Activated T-helper 2 cell treated with anti-CD3 and anti-CD28 coated beads, Interferon-gamma antibody, Interleukin-2, Interleukin-4, amounts not matched to agents 10 μg/mL and 5 μg/mL and 100 μg/mL, durations not matched to agents 14 hours and 24 hours and 36 hours (primary cell): ENCODE data around the gene EXOG. TPM values are rescaled to one million over a fixed set of nuclear protein-coding genes. Genes with fewer than 3 reads are reported as not detected.

Experiments used
- DNase-seq: peaks from one replicate; pipeline ENCODE4 v3.0.0; 2021; ENCODE audit warnings: low spot score
- H3K27ac Mint-ChIP-seq: one replicate; pipeline ENCODE4 v1.8.0; 2021; ENCODE audit warnings: mixed read lengths
- H3K27me3 Mint-ChIP-seq: one replicate; pipeline ENCODE4 v1.8.0; 2021; ENCODE audit warnings: low read depth, mixed read lengths
- H3K36me3 Mint-ChIP-seq: one replicate; pipeline ENCODE4 v1.8.0; 2021; ENCODE audit warnings: low read depth, mixed read lengths
- H3K4me1 Mint-ChIP-seq: one replicate; pipeline ENCODE4 v1.8.0; 2021; ENCODE audit warnings: low read depth, mixed read lengths
- H3K4me3 Mint-ChIP-seq: one replicate; pipeline ENCODE4 v1.8.0; 2021; ENCODE audit warnings: low read depth, mild to moderate bottlenecking, moderate library complexity, mixed read lengths
- H3K9me3 Mint-ChIP-seq: one replicate; pipeline ENCODE4 v1.8.0; 2021; ENCODE audit warnings: mixed read lengths
- intact Hi-C: fragments of 100-400 bp; cut with micrococcal nuclease; formaldehyde crosslinking; loops from one replicate; pipeline ENCODE4 v1.15.1; 2023
- total RNA-seq: library from RNA; stranded (reverse); gene quantifications from 2 replicates; pipeline ENCODE4 v1.2.3, GENCODE V29; 2022

EXOG gene, protein sequence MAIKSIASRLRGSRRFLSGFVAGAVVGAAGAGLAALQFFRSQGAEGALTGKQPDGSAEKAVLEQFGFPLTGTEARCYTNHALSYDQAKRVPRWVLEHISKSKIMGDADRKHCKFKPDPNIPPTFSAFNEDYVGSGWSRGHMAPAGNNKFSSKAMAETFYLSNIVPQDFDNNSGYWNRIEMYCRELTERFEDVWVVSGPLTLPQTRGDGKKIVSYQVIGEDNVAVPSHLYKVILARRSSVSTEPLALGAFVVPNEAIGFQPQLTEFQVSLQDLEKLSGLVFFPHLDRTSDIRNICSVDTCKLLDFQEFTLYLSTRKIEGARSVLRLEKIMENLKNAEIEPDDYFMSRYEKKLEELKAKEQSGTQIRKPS
- 13.7 and 14.0 TPM in 2 replicates for total RNA-seq

DNA sequence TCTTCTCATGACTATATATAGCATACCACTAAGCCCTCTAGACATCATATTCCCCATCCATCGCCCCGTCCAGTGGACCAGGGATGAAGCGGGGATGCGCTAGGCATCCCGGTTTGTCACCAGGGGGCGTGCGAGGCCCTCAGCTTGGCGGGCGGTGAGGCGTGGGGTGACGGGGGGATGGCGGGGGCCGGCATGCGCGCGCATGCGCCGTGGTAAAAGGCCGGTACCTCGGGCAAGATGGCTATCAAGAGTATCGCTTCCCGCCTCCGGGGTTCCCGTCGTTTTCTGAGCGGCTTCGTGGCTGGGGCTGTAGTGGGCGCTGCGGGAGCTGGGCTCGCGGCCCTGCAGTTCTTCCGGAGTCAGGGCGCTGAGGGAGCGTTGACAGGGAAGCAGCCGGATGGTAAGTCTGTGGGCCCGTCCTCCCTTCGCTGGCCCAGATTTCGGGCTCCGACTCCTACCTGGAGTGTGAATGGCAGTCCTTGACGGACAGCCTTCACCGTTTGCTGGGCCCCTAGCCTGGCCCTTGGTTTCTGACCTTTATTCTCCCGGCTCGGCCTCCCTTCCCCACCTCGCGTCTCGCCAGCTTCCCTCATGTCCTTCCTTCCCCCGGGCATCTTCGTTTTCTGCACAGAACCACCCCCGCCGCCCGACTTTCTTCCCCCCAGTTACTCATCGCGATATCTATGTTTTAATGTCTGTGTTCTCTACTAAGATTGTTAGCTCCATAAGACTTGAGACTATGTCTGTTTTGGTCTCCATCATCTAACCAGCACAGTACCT lies at the start of gene EXOG:
EXOG (plus strand) TSS at position 210 of the 780 bp plus-strand sequence; CDS start at position 238, 28 bp downstream.
- peak within 1 kb of the TSS; percentile 82 for H3K27ac Mint-ChIP-seq
- peaks cover 15% of the 10 kb centered on the region for H3K4me1 Mint-ChIP-seq
- no peaks in the 10 kb centered on the region for H3K9me3 Mint-ChIP-seq
- H3K36me3 Mint-ChIP-seq, result peaks cover 23% of the 10 kb centered on the region
- intact Hi-C loops, result loop anchor here (1.0 to 2.0 kb wide), 5 partner anchors 24 to 910 kb away; partner anchors contain the start of gene RPSA
- H3K27me3 Mint-ChIP-seq, result no peaks in the 10 kb centered on the region
- peak; percentile 86 for DNase-seq
- H3K4me3 Mint-ChIP-seq, result peak within 1 kb of the TSS; percentile 91

DNA sequence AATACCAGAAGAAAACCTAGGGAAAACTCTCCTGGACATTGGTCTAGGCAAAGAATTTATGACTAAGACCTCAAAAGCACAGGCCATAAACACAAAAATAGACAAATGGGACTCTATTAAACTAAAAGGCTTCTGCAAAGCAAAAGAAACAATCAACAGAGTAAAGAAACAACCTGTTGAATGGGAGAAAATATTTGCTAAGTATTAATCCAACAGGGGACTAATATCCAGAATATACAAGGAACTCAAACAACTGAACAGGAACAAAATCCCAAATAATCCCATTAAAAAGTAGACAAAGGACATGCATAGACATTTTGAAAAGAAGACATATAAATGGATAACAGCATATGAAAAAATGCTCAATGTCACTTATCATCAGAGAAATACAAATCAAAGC lies 49.3 kb upstream of the EXOG start:
- Mint-ChIP-seq H3K36me3 (no peaks in the 10 kb centered on the region), H3K27ac (no peak overlapping the region), H3K9me3 (peaks cover 9% of the 10 kb centered on the region), H3K27me3 (peaks cover 14% of the 10 kb centered on the region), H3K4me1 (no peaks in the 10 kb centered on the region), H3K4me3 (no peak overlapping the region)
- no peak for DNase-seq
- intact Hi-C loops, result no loop called here

DNA sequence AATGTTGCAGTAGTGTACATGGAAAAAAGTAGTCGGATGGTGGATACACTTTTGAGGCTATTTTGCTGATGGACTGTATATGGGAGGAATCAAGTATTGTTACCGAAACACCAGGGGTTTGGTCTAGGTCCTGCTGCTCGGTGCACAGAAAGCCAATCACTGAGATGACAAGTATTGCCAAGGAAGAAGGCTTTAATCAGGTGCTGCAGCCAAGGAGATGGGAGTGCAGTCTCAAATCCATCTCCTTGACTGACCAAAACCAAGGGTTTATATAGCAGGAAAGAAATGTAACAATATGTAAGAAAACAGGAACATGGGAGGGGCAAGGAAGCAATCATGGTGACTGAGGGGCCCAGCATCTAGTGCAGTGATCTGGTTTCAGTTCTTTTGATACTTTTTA lies 45.3 kb upstream of the EXOG start:
- intact Hi-C loops, result no loop called here
- Mint-ChIP-seq H3K36me3 (no peaks in the 10 kb centered on the region), H3K27me3 (peaks cover 23% of the 10 kb centered on the region), H3K27ac (no peak overlapping the region), H3K4me3 (no peak overlapping the region), H3K9me3 (peaks cover 9% of the 10 kb centered on the region), H3K4me1 (peaks cover 10% of the 10 kb centered on the region)
- no peak for DNase-seq

DNA sequence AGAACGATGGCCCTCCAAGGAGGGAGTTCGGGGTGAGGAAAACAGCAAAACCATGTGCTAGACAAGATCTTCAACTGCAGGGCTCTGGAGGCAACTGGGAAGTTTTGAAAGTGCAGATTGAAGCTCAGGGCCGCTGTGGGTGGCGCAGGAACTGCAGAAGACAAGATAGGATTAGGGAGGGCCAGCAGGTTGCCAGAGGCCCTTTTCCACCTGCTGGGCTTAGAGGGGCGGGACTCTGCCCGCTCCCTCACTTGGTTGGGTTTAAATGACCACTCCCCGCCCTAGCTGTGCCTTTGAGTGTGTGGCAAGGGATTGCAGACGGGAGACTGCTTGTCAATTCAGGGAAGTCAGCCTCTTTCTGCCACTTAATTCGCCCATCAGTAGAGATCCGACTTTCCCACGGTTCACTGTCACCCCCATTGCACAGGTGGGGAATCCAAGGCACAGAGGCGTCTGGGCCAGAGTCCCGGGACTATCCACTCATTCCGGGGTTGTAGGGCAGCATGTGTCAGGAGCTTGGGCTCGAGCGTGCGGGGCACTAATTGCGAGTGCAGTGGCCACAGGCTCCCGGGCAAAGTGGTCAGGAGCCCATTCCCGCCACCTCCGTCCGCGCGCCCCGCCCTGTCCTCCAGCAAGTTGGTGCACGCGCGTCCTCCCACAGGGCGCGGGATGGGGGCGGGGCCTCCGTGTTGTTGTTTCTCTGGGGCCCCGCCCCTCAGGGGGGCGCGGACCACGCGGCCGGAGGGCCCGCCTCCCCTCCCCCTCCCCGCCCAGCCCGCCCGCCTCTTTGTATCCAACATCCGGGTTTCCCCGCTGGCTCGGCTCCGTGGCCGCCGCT lies 42.8 kb upstream of the EXOG start, which contains the start of gene ACVR2B:
ACVR2B (plus strand) TSS at position 816 of the 838 bp plus-strand sequence. CDS start 433 bp downstream, outside the sequence.
- peaks cover 18% of the 10 kb centered on the region for H3K4me1 Mint-ChIP-seq
- peak within 1 kb of the TSS; percentile 97 for H3K4me3 Mint-ChIP-seq
- intact Hi-C loops, result loop anchor here (2.0 kb wide), 1 partner anchor 106 kb away; the partner anchor contains the start of gene XYLB
- peaks cover 22% of the 10 kb centered on the region for H3K27me3 Mint-ChIP-seq
- peak; percentile 61 for DNase-seq
- H3K27ac Mint-ChIP-seq, result peak within 1 kb of the TSS; percentile 86
- H3K36me3 Mint-ChIP-seq, result no peaks in the 10 kb centered on the region
- peaks cover 9% of the 10 kb centered on the region for H3K9me3 Mint-ChIP-seq

DNA sequence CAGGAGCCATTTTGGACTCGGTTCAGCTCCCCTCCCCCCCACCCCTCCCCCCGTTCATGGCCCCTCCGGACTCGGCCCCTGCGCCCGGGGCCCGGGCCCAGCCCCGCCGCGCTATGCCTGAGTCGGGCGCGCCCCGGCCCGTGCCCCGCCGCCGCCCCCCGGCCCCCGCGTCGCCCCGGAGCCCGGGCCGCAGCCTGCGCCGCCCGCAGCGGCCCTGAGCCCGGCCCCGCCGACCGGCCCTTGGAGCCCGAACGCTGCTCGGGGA lies 42.3 kb upstream of the EXOG start:
- intact Hi-C loops, result loop anchor here (1.0 to 2.0 kb wide), 3 partner anchors 43 to 317 kb away; partner anchors contain the start of genes ACAA1, EXOG and XYLB
- H3K4me1 Mint-ChIP-seq, result peaks cover 18% of the 10 kb centered on the region
- H3K27me3 Mint-ChIP-seq, result peaks cover 22% of the 10 kb centered on the region
- H3K36me3 Mint-ChIP-seq, result no peaks in the 10 kb centered on the region
- H3K4me3 Mint-ChIP-seq, result peak overlapping the region; percentile 62
- H3K9me3 Mint-ChIP-seq, result peaks cover 9% of the 10 kb centered on the region
- DNase-seq, result no peak
- no peak overlapping the region for H3K27ac Mint-ChIP-seq

DNA sequence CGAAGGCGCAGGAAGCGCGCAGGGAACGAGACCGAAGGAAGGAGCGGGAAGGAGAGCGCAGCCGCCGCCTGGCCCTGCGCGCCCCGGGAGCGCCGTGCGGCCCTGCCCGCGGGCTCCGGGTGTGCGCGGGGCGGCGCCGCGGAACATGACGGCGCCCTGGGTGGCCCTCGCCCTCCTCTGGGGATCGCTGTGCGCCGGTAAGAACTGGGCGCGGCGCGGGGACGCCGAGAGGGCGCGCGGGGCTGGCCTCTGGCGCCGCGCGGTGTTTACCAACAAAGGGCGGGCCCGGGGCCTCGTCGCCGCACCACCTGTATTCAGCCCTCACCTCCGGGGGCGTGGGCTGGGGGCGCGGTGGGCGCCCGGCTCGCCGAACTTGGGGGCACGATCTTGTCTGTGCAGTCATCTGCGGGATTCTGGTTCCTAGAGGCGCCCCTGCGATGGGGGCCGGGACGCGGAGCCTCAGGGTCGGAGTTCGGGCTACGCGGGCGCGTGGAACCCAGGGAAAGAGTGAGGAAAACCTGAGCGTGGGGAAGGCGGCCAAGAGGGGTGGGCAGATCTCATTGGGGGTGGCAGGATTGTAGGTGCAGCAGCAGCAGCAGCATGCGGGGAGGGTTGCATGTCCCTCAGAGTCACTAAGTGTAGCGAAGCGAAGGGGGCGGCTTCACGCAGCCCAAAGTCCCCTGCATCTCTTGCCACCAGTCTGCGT lies 41.8 kb upstream of the EXOG start:
- intact Hi-C loops, result loop anchor here (1.0 to 2.0 kb wide), 2 partner anchors 42 to 317 kb away; partner anchors contain the start of genes ACAA1 and EXOG
- peaks cover 9% of the 10 kb centered on the region for H3K9me3 Mint-ChIP-seq
- H3K4me1 Mint-ChIP-seq, result peaks cover 18% of the 10 kb centered on the region
- peak overlapping the region; percentile 86 for H3K27ac Mint-ChIP-seq
- H3K36me3 Mint-ChIP-seq, result no peaks in the 10 kb centered on the region
- peak; percentile 42 for DNase-seq
- peak overlapping the region; percentile 97 for H3K4me3 Mint-ChIP-seq
- peaks cover 22% of the 10 kb centered on the region for H3K27me3 Mint-ChIP-seq

DNA sequence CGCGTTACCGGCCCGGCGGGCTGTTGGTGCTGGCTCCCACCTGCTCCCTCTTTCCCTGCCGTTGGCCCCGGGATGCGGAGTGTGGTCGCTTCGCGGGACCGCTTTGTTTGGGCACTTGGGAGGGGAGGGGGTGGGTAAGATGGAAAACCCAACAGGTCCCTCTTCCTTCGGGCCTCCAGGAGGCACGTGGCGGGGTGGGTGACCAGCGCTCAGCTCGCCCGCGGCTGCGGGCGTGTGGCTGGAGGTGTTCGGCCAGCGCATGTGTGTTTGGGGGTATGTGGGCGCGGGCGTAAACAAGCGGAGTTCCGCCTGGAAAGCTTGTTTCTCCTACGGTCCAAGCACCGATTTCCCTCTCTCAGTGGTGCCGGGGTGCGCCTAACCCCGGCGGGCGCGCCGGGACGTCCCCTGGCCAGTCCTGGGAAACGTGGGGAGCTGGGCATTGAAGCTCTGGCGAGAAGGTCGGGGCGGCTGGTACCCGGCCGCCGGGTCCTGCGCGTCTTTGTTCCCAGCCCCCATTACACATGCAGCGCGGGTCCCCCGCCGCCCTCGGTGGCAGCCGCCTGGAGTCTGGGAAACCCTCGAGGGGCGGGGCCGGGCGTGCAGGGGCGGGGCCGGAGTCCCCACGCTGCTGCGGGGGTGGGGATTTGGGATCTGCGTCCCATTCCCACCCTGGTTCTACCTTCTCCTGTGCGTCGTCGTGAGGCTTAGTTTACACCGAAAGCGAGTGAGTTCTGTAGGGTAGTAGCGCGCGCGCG lies 41.1 kb upstream of the EXOG start:
- peak overlapping the region; percentile 86 for H3K27ac Mint-ChIP-seq
- peak overlapping the region; percentile 97 for H3K4me3 Mint-ChIP-seq
- H3K27me3 Mint-ChIP-seq, result peaks cover 17% of the 10 kb centered on the region
- DNase-seq, result peak; percentile 29
- H3K36me3 Mint-ChIP-seq, result no peaks in the 10 kb centered on the region
- peaks cover 18% of the 10 kb centered on the region for H3K4me1 Mint-ChIP-seq
- intact Hi-C loops, result loop anchor here (1.0 to 2.0 kb wide), 2 partner anchors 42 to 318 kb away; partner anchors contain the start of genes ACAA1 and EXOG
- H3K9me3 Mint-ChIP-seq, result peaks cover 9% of the 10 kb centered on the region

DNA sequence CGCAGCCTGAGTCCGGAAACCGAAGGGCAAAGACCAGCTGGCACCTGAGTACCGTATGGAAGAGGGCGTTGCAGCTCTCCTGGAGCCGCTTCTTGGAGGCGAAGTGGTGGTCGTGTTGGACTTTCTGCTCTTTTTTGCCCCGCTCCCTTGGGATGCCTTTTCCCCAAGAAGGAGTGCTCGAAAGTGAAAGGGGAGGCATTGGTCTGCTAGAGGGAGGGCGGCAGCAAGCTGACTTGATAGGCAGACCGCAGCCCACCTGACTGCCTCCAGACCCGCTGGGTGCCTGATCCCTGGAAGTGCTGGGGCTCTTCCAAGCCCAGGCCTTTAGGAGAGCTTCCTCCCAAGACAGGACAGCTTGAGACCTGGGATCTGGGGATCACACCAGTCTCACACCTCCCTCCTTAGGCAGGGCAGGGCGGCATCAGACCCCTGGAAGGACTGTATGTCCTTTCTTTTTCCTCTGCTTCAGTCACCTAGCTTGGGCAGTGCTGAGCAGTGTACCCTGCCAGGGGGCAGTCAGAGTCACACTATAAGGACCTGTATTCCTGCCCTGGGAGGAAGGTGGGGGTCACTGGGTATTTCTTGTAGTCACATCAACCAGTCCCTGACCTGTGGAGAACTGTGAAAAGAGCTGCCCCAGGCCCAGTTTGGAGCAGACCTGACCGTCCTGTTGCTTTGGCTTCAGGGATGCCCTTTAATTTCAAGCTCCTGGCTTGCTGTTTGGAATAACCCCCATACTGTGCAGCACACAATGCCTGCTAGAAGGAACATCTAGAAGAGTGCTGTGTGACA lies 40.3 kb upstream of the EXOG start:
- peak overlapping the region; percentile 97 for H3K4me3 Mint-ChIP-seq
- no peak overlapping the region for H3K27ac Mint-ChIP-seq
- peaks cover 2% of the 10 kb centered on the region for H3K9me3 Mint-ChIP-seq
- DNase-seq, result no peak
- no peaks in the 10 kb centered on the region for H3K36me3 Mint-ChIP-seq
- peaks cover 18% of the 10 kb centered on the region for H3K4me1 Mint-ChIP-seq
- peaks cover 11% of the 10 kb centered on the region for H3K27me3 Mint-ChIP-seq
- intact Hi-C loops, result loop anchor here (2.0 kb wide), 1 partner anchor 41 kb away; the partner anchor contains the start of gene EXOG

DNA sequence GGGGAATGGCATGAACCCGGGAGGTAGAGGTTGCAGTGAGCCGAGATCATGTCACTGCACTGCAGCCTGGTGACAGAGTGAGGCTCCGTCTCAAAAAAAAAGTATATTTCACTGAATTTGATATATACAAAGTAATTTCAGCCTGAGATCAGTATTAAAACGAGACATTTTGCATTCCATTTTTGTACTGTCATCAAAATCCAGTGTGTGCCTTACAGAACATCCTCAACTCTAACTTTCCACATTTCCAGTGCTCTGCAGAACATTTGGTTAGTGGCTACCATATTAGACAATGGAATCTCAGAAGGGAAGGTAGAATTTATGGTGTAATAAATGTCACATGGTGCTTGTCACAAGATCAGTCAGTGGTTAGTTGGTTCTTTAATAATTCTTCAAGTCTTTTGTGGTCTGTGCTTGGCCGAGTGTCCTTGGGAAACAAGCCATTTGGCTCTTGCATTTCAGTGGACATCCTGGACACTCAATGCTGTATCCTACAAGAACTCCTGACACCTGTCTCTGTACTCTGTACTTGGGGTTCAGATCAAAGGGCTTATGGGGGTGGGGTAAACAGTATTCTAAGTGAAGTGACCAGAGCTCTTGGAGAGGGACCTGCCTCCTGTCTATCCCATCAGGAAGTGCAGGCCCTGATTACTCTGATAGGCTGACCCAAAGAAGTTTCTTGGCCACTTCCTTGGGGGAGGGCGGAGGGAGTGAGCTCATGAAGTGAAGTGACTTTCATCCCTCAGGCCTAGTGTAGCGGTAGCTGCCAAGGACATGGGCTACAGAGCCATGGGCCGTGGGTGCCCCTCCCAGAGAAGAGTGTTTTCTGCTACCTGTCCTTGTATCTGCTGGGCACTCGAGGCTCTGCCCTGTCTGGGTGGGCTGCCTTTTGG lies 38.8 kb upstream of the EXOG start:
- Mint-ChIP-seq H3K4me1 (peaks cover 18% of the 10 kb centered on the region), H3K4me3 (no peak overlapping the region), H3K9me3 (no peaks in the 10 kb centered on the region), H3K27ac (no peak overlapping the region), H3K27me3 (peaks cover 10% of the 10 kb centered on the region), H3K36me3 (no peaks in the 10 kb centered on the region)
- DNase-seq, result no peak
- intact Hi-C loops, result no loop called here

DNA sequence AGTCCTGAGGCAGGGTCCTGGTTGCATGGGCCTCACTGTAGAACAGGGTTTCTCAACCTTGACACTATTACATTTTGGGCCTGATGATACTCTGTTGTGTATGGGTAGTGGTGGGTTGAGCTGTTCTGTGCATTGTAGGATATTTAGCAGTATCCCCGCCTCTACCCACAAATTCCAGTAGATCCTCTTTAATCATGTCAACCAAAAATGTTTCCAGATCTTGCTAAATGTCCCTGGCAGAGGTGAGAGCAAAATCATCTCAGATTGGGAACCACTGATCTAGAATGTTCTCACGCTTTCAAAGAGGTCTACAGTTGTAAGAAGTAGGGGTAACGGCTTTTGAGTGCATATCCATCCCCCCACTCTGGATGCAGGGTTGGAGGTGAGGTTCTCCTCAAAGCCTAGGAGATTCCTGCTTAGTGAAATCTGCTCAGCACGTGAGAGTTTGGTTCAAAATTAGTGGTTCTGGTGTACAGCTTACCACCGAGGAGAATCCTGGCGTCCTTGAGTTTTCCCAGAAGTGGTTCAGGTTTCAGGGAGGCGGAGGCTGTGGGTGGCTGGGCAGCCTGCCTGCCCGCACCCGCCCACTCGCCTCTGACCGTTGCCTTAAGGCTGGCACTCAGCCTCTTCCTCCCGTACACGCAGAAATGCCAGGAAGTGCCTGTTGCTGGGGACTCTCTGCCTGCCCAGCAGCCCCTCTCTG lies 37.2 kb upstream of the EXOG start:
- no peak overlapping the region for H3K4me3 Mint-ChIP-seq
- H3K27ac Mint-ChIP-seq, result no peak overlapping the region

More for the DNA sequence above, 37.2 kb upstream of the EXOG start:
- Mint-ChIP-seq H3K27me3 (peaks cover 5% of the 10 kb centered on the region), H3K36me3 (no peaks in the 10 kb centered on the region), H3K4me1 (peaks cover 13% of the 10 kb centered on the region), H3K9me3 (no peaks in the 10 kb centered on the region)
- no peak for DNase-seq
- intact Hi-C loops, result no loop called here
